Measurements from ENCODE around the gene CFAP300.
A peak's percentile ranks its signal among the peaks of the same experiment; 100 is the strongest.

Gene CFAP300

GRCh38 chr11:102046841-102047240, 396 bp upstream of the CFAP300 start:
- no peak overlapping the region; the same call in 1 of the 2 replicates for H3K27ac ChIP-seq
- TF ChIP-seq ZFX (IDR thresholded peaks at IDR 0.05) (no peak), CTCF (conservative IDR thresholded peaks at IDR 0.05) (no peak)

GRCh38 chr11:102050927-102051575, 3.8 kb downstream of the CFAP300 start:
- no peak overlapping the region for H3K27ac ChIP-seq
- no peak for TF ChIP-seq ZFX (IDR thresholded peaks at IDR 0.05)
- no peak for TF ChIP-seq CTCF (conservative IDR thresholded peaks at IDR 0.05)

- H3K27ac ChIP-seq: no peak overlapping the region
- TF ChIP-seq ZFX (IDR thresholded peaks at IDR 0.05): no peak
- peak; percentile 49 for TF ChIP-seq CTCF (conservative IDR thresholded peaks at IDR 0.05)
Measured at GRCh38 chr11:102061276-102061675, 14.0 kb downstream of the CFAP300 start.

GRCh38 chr11:102062106-102062505, 14.9 kb downstream of the CFAP300 start:
- TF ChIP-seq CTCF (conservative IDR thresholded peaks at IDR 0.05) (no peak), ZFX (IDR thresholded peaks at IDR 0.05) (no peak)
- H3K27ac ChIP-seq: no peak overlapping the region

GRCh38 chr11:102064316-102064715, 17.1 kb downstream of the CFAP300 start:
- TF ChIP-seq ZFX (IDR thresholded peaks at IDR 0.05): no peak
- TF ChIP-seq CTCF (conservative IDR thresholded peaks at IDR 0.05): no peak

GRCh38 chr11:102070766-102071165, 23.5 kb downstream of the CFAP300 start:
- TF ChIP-seq CTCF (conservative IDR thresholded peaks at IDR 0.05): no peak
- no peak for TF ChIP-seq ZFX (IDR thresholded peaks at IDR 0.05)
- no peak overlapping the region for H3K27ac ChIP-seq

More at GRCh38 chr11:102064316-102064715, 17.1 kb downstream of the CFAP300 start:
- no peak overlapping the region for H3K27ac ChIP-seq

- no peak overlapping the region for H3K27ac ChIP-seq
- TF ChIP-seq ZFX (IDR thresholded peaks at IDR 0.05): no peak
- no peak for TF ChIP-seq CTCF (conservative IDR thresholded peaks at IDR 0.05)
Measured at GRCh38 chr11:102071497-102072472, 24.5 kb downstream of the CFAP300 start.
